GM12891 (cell line): ENCODE data around the gene PACSIN2.

ENCODE experiments used
- POLR2A ChIP-seq: IDR thresholded peaks from 2 replicates; pipeline ENCODE4 v1.6.1; 2011; ENCODE audit warnings: low read depth, low read length, control low read depth
- POLR2AphosphoS5 ChIP-seq: IDR thresholded peaks from 2 replicates; pipeline ENCODE4 v1.6.1; 2011; ENCODE audit warnings: low read depth, low read length, control low read depth
- POU2F2 ChIP-seq: IDR thresholded peaks from 2 replicates; pipeline ENCODE4 v1.6.1; 2011; ENCODE audit warnings: low read depth, mild to moderate bottlenecking, control low read depth, low read length, moderate library complexity
- SPI1 ChIP-seq: IDR thresholded peaks from 2 replicates; pipeline ENCODE4 v1.6.1; 2011; ENCODE audit warnings: low read depth, low read length, control low read depth
- TAF1 ChIP-seq: IDR thresholded peaks from 2 replicates; pipeline ENCODE4 v1.6.1; 2011; ENCODE audit warnings: low read depth, low read length, control low read depth

- TF ChIP-seq TAF1 (no peak), POLR2A (no peak), POLR2AphosphoS5 (no peak), SPI1 (no peak), POU2F2 (no peak)
Observed at GRCh38 chr22:42927966-42928365, 87.0 kb downstream of the PACSIN2 start.
